ENCODE data around the gene BRD4. TPM values are rescaled to one million over a fixed set of nuclear protein-coding genes. Genes with fewer than 3 reads are reported as not detected.

BRD4 gene
- total and polyA plus RNA-seq, 4 experiments from 2014 or later: 4.2 to 152 (median 98.4) TPM

- no peaks in the 10 kb centered on the region for H3K36me3 Mint-ChIP-seq
- DNase-seq: no peak
- Histone ChIP-seq H3K27me3 (ENCODE audit: insufficient read depth, low read length) (peaks cover 33% of the 10 kb centered on the region), H3K4me1 (ENCODE audit: insufficient read depth, low read length) (no peaks in the 10 kb centered on the region), H3K36me3 (ENCODE audit: insufficient read depth, low read length) (no peaks in the 10 kb centered on the region), H3K27ac (ENCODE audit: low read depth, low read length) (no peak overlapping the region), H3K4me3 (ENCODE audit: low read length in 2 of 2) (no peak overlapping the region), H3K9me3 (ENCODE audit: control insufficient read depth in 1 of 2, low read length in 2 of 2) (no peaks in the 10 kb centered on the region)
- ChIA-PET CTCF (ENCODE audit: partially characterized antibody) (no interaction called here), POLR2A (ENCODE audit: partially characterized antibody) (no interaction called here)
- peaks cover 52 to 53% of the 10 kb centered on the region in 2 donors for H3K27me3 Mint-ChIP-seq
- intact Hi-C loops (cut with micrococcal nuclease): no loop called here
- no peak overlapping the region for H3K27ac Mint-ChIP-seq
- H3K4me3 Mint-ChIP-seq: peak overlapping the region in 4 of 8 donors; percentile 35 to 63 (median 46)
- peaks cover 5 to 30% (median 23%) of the 10 kb centered on the region in 4 donors for H3K4me1 Mint-ChIP-seq
- peaks cover 0 to 4% (median 0%) of the 10 kb centered on the region in 8 donors for H3K9me3 Mint-ChIP-seq
Measured at GRCh38 chr19:15196360-15197005, 135.9 kb downstream of the BRD4 start.

GRCh38 chr19:15195371-15196334 is 136.7 kb downstream of the BRD4 start:
- intact Hi-C loops (cut with micrococcal nuclease): no loop called here
- H3K36me3 ChIP-seq (ENCODE audit: insufficient read depth, low read length): no peaks in the 10 kb centered on the region
- H3K9me3 Mint-ChIP-seq: peaks cover 0 to 4% (median 0%) of the 10 kb centered on the region in 8 donors
- no peaks in the 10 kb centered on the region for H3K36me3 Mint-ChIP-seq
- ChIA-PET POLR2A (ENCODE audit: partially characterized antibody) (no interaction called here), CTCF (ENCODE audit: partially characterized antibody) (interaction anchor here (0.6 kb wide), 1 partner anchor 9 kb away, joined by 3 read pairs; no protein-coding TSS in a partner anchor)
- peaks cover 33% of the 10 kb centered on the region for H3K27me3 ChIP-seq (ENCODE audit: insufficient read depth, low read length)
- H3K27me3 Mint-ChIP-seq: peaks cover 48 to 52% of the 10 kb centered on the region in 2 donors
- no peak overlapping the region for H3K4me3 Mint-ChIP-seq
- no peak overlapping the region for H3K27ac ChIP-seq (ENCODE audit: low read depth, low read length)
- no peaks in the 10 kb centered on the region for H3K4me1 ChIP-seq (ENCODE audit: insufficient read depth, low read length)
- H3K9me3 ChIP-seq (ENCODE audit: control insufficient read depth in 1 of 2, low read length in 2 of 2): no peaks in the 10 kb centered on the region
- no peak overlapping the region for H3K4me3 ChIP-seq (ENCODE audit: low read length in 2 of 2)
- no peak for DNase-seq
- no peak overlapping the region for H3K27ac Mint-ChIP-seq
- peaks cover 5 to 30% (median 21%) of the 10 kb centered on the region in 4 donors for H3K4me1 Mint-ChIP-seq

DNA sequence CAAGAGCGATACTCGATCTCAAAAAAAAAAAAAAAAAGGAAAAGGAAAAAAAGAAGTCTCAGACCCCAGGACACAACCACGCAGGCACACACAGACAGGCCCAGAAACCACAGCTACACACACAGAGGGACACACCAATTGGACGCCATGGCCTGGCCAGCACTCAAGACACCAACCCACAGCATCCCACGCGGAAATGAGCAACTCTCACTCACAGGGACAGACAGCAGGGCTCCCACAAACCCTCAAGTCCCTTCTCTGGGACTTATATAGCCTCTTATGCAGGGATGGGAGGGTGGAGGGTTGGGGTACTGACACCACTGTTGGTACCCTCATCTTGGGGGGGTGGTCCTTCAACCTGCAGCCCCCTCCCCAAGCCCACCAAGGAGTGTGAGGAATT is 137.4 kb downstream of the BRD4 start:
- no peaks in the 10 kb centered on the region for H3K9me3 ChIP-seq (ENCODE audit: control insufficient read depth in 1 of 2, low read length in 2 of 2)
- H3K4me3 Mint-ChIP-seq: peak overlapping the region in 5 of 8 donors; percentile 39 to 82 (median 41)
- ChIA-PET POLR2A (ENCODE audit: partially characterized antibody) (no interaction called here), CTCF (ENCODE audit: partially characterized antibody) (no interaction called here)
- no peak overlapping the region for H3K27ac Mint-ChIP-seq
- H3K36me3 Mint-ChIP-seq: no peaks in the 10 kb centered on the region
- H3K27me3 Mint-ChIP-seq: peaks cover 46 to 50% of the 10 kb centered on the region in 2 donors
- no peak overlapping the region for H3K27ac ChIP-seq (ENCODE audit: low read depth, low read length)
- DNase-seq: no peak
- no peaks in the 10 kb centered on the region for H3K4me1 ChIP-seq (ENCODE audit: insufficient read depth, low read length)
- intact Hi-C loops (cut with micrococcal nuclease): no loop called here
- peaks cover 33% of the 10 kb centered on the region for H3K27me3 ChIP-seq (ENCODE audit: insufficient read depth, low read length)
- H3K36me3 ChIP-seq (ENCODE audit: insufficient read depth, low read length): no peaks in the 10 kb centered on the region
- H3K9me3 Mint-ChIP-seq: peaks cover 0 to 4% (median 0%) of the 10 kb centered on the region in 8 donors
- no peak overlapping the region for H3K4me3 ChIP-seq (ENCODE audit: low read length in 2 of 2)
- H3K4me1 Mint-ChIP-seq: peaks cover 5 to 30% (median 21%) of the 10 kb centered on the region in 4 donors

DNA sequence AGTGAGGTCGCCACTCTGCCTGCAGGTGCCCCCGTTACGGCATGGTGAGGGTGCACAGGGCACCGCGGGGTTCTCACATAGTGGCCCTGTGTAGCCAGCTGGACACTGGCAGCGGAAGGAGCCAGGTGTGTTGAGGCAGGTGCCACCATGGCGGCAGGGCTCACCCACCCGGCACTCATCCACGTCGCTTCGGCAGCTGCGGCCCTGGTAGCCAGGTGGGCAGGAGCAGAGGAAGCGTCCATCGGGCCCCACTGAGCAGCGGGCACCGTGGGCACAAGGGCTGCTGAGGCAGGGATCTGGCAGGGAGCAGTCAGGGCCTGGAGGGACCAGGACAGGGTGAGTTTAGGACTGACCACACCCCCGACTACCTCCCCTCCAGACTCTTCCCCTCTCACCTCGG is 140.4 kb downstream of the BRD4 start:
- H3K4me3 ChIP-seq (ENCODE audit: low read length in 2 of 2): no peak overlapping the region
- H3K36me3 ChIP-seq (ENCODE audit: insufficient read depth, low read length): no peaks in the 10 kb centered on the region
- H3K27ac Mint-ChIP-seq: no peak overlapping the region
- H3K9me3 Mint-ChIP-seq: no peaks in the 10 kb centered on the region
- H3K27me3 ChIP-seq (ENCODE audit: insufficient read depth, low read length): peaks cover 22% of the 10 kb centered on the region
- POLR2A ChIA-PET (ENCODE audit: partially characterized antibody): no interaction called here
- H3K4me3 Mint-ChIP-seq: no peak overlapping the region
- no peaks in the 10 kb centered on the region for H3K4me1 ChIP-seq (ENCODE audit: insufficient read depth, low read length)
- peaks cover 28 to 32% of the 10 kb centered on the region in 2 donors for H3K27me3 Mint-ChIP-seq
- H3K4me1 Mint-ChIP-seq: peaks cover 0 to 13% (median 9%) of the 10 kb centered on the region in 4 donors
- intact Hi-C loops (cut with micrococcal nuclease): no loop called here
- no peaks in the 10 kb centered on the region for H3K36me3 Mint-ChIP-seq
- H3K27ac ChIP-seq (ENCODE audit: low read depth, low read length): no peak overlapping the region
- no peaks in the 10 kb centered on the region for H3K9me3 ChIP-seq (ENCODE audit: control insufficient read depth in 1 of 2, low read length in 2 of 2)
- DNase-seq: no peak
- CTCF ChIA-PET (ENCODE audit: partially characterized antibody): no interaction called here

- DNase-seq: no peak
- no peak overlapping the region for H3K27ac Mint-ChIP-seq
- Histone ChIP-seq H3K36me3 (ENCODE audit: insufficient read depth, low read length) (no peaks in the 10 kb centered on the region), H3K27me3 (ENCODE audit: insufficient read depth, low read length) (peaks cover 17% of the 10 kb centered on the region), H3K4me1 (ENCODE audit: insufficient read depth, low read length) (no peaks in the 10 kb centered on the region), H3K4me3 (ENCODE audit: low read length in 2 of 2) (no peak overlapping the region), H3K9me3 (ENCODE audit: control insufficient read depth in 1 of 2, low read length in 2 of 2) (no peaks in the 10 kb centered on the region), H3K27ac (ENCODE audit: low read depth, low read length) (no peak overlapping the region)
- intact Hi-C loops (cut with micrococcal nuclease): no loop called here
- POLR2A ChIA-PET (ENCODE audit: partially characterized antibody): no interaction called here
- H3K27me3 Mint-ChIP-seq: peaks cover 25 to 28% of the 10 kb centered on the region in 2 donors
- H3K9me3 Mint-ChIP-seq: no peaks in the 10 kb centered on the region
- no peak overlapping the region for H3K4me3 Mint-ChIP-seq
- no peaks in the 10 kb centered on the region for H3K36me3 Mint-ChIP-seq
- CTCF ChIA-PET (ENCODE audit: partially characterized antibody): no interaction called here
- peaks cover 0 to 9% (median 8%) of the 10 kb centered on the region in 4 donors for H3K4me1 Mint-ChIP-seq
Measured at GRCh38 chr19:15191514-15191913, 140.8 kb downstream of the BRD4 start.

GRCh38 chr19:15188851-15189250 is 143.5 kb downstream of the BRD4 start:
- Mint-ChIP-seq H3K9me3 (no peaks in the 10 kb centered on the region), H3K27ac (no peak overlapping the region), H3K27me3 (peaks cover 9 to 16% of the 10 kb centered on the region in 2 donors), H3K4me3 (no peak overlapping the region), H3K36me3 (no peaks in the 10 kb centered on the region), H3K4me1 (no peaks in the 10 kb centered on the region)
- CTCF ChIA-PET (ENCODE audit: partially characterized antibody): no interaction called here
- POLR2A ChIA-PET (ENCODE audit: partially characterized antibody): no interaction called here
- Histone ChIP-seq H3K36me3 (ENCODE audit: insufficient read depth, low read length) (no peaks in the 10 kb centered on the region), H3K4me3 (ENCODE audit: low read length in 2 of 2) (no peak overlapping the region), H3K9me3 (ENCODE audit: control insufficient read depth in 1 of 2, low read length in 2 of 2) (no peaks in the 10 kb centered on the region), H3K27me3 (ENCODE audit: insufficient read depth, low read length) (peaks cover 6% of the 10 kb centered on the region), H3K27ac (ENCODE audit: low read depth, low read length) (no peak overlapping the region), H3K4me1 (ENCODE audit: insufficient read depth, low read length) (no peaks in the 10 kb centered on the region)
- no peak for DNase-seq
- intact Hi-C loops (cut with micrococcal nuclease): no loop called here
